HG03378 (cell line): ENCODE data around the gene RABGAP1L.
"Not testable (repeated sequence)": the region's sequence is repeated elsewhere in the genome, so short reads cannot be mapped to it uniquely, and the experiment has no call there.

ENCODE experiments used
- ATAC-seq: cut with Tn5 transposase; IDR thresholded peaks from one replicate; pipeline ENCODE4 v1.9.1; 2021; ENCODE audit warnings: mild to moderate bottlenecking, moderate library complexity; ENCODE audit not compliant: unreplicated experiment

Gene RABGAP1L

GRCh38 chr1:174788981-174789380, 629.7 kb downstream of the RABGAP1L start:
- ATAC-seq, result no peak

GRCh38 chr1:174789399-174789798, 630.1 kb downstream of the RABGAP1L start:
- ATAC-seq, result peak; percentile 93

- ATAC-seq, result no peak
Observed at GRCh38 chr1:174791863-174792262, 632.5 kb downstream of the RABGAP1L start.

- ATAC-seq, result no peak
Observed at GRCh38 chr1:174794861-174795260, 635.5 kb downstream of the RABGAP1L start.

GRCh38 chr1:174795806-174796205, 636.5 kb downstream of the RABGAP1L start:
- no peak for ATAC-seq

- no peak for ATAC-seq
Observed at GRCh38 chr1:174797398-174797797, 638.1 kb downstream of the RABGAP1L start.

- ATAC-seq, result no peak
Observed at GRCh38 chr1:174799136-174799479, 639.8 kb downstream of the RABGAP1L start.

GRCh38 chr1:174800216-174800851, 641.0 kb downstream of the RABGAP1L start:
- no peak for ATAC-seq

GRCh38 chr1:174800876-174801275, 641.6 kb downstream of the RABGAP1L start:
- ATAC-seq, result no peak

- no peak for ATAC-seq
Observed at GRCh38 chr1:174809755-174810280, 650.5 kb downstream of the RABGAP1L start.

GRCh38 chr1:174812016-174812415, 652.7 kb downstream of the RABGAP1L start:
- no peak for ATAC-seq

- ATAC-seq, result no peak
Observed at GRCh38 chr1:174812656-174813055, 653.3 kb downstream of the RABGAP1L start.

- ATAC-seq, result peak; percentile 35
Observed at GRCh38 chr1:174815036-174815435, 655.7 kb downstream of the RABGAP1L start.

GRCh38 chr1:174815474-174815908, 656.2 kb downstream of the RABGAP1L start:
- peak; percentile 57 for ATAC-seq

GRCh38 chr1:174816621-174817020, 657.3 kb downstream of the RABGAP1L start:
- not testable (repeated sequence) for ATAC-seq

GRCh38 chr1:174818014-174818616, 658.8 kb downstream of the RABGAP1L start:
- peak; percentile 60 for ATAC-seq

- ATAC-seq, result no peak
Observed at GRCh38 chr1:174818951-174819350, 659.6 kb downstream of the RABGAP1L start.

GRCh38 chr1:174819596-174819995, 660.3 kb downstream of the RABGAP1L start:
- ATAC-seq, result no peak

GRCh38 chr1:174825127-174825526, 665.8 kb downstream of the RABGAP1L start:
- no peak for ATAC-seq

- ATAC-seq, result no peak
Observed at GRCh38 chr1:174825806-174826205, 666.5 kb downstream of the RABGAP1L start.

- ATAC-seq, result no peak
Observed at GRCh38 chr1:174828264-174828663, 668.9 kb downstream of the RABGAP1L start.

GRCh38 chr1:174829990-174830389, 670.7 kb downstream of the RABGAP1L start:
- ATAC-seq, result no peak
